ENCODE data around the gene SLC35D2. TPM values are rescaled to one million over a fixed set of nuclear protein-coding genes. Genes with fewer than 3 reads are reported as not detected.

The SLC35D2 gene
- polyA plus RNA-seq, 1 donor from 2014 or later: 0.07 TPM

- H3K27ac ChIP-seq (ENCODE audit: low read length): no peak overlapping the region
- no peaks in the 10 kb centered on the region for H3F3A ChIP-seq (ENCODE audit: insufficient read depth, low read length, poor library complexity, severe bottlenecking)
- H3K79me2 ChIP-seq (replicated peaks; ENCODE audit: insufficient read depth, low read length): no peaks in the 10 kb centered on the region
- no peaks in the 10 kb centered on the region for H4K20me1 ChIP-seq (ENCODE audit: insufficient read depth)
- no peaks in the 10 kb centered on the region for H3K9me3 ChIP-seq (ENCODE audit: low read length)
- H3K9me2 ChIP-seq (ENCODE audit: insufficient read depth, low read length): no peaks in the 10 kb centered on the region
- no peaks in the 10 kb centered on the region for H3K27me3 ChIP-seq (ENCODE audit: insufficient read depth, low read depth, low read length)
- H3K4me2 ChIP-seq (ENCODE audit: low read length): no peak overlapping the region
- H2AFZ ChIP-seq (ENCODE audit: low read depth, low read length): no peak overlapping the region
- H3K9ac ChIP-seq (ENCODE audit: low read length): no peak overlapping the region
- H3K36me3 ChIP-seq (ENCODE audit: insufficient read depth, low read length): no peaks in the 10 kb centered on the region
- no peak for TF ChIP-seq EZH2 (IDR thresholded peaks at IDR 0.05; ENCODE audit: borderline replicate concordance, insufficient read depth, low read length, poor library complexity, severe bottlenecking)
- TF ChIP-seq TAF1 (IDR thresholded peaks at IDR 0.05; ENCODE audit: low read depth): no peak
- TF ChIP-seq MXI1 (conservative IDR thresholded peaks at IDR 0.05; ENCODE audit: poor library complexity, severe bottlenecking): no peak
- no peak for TF ChIP-seq POLR2AphosphoS5 (IDR thresholded peaks at IDR 0.05)
- TF ChIP-seq, protein P1, sequence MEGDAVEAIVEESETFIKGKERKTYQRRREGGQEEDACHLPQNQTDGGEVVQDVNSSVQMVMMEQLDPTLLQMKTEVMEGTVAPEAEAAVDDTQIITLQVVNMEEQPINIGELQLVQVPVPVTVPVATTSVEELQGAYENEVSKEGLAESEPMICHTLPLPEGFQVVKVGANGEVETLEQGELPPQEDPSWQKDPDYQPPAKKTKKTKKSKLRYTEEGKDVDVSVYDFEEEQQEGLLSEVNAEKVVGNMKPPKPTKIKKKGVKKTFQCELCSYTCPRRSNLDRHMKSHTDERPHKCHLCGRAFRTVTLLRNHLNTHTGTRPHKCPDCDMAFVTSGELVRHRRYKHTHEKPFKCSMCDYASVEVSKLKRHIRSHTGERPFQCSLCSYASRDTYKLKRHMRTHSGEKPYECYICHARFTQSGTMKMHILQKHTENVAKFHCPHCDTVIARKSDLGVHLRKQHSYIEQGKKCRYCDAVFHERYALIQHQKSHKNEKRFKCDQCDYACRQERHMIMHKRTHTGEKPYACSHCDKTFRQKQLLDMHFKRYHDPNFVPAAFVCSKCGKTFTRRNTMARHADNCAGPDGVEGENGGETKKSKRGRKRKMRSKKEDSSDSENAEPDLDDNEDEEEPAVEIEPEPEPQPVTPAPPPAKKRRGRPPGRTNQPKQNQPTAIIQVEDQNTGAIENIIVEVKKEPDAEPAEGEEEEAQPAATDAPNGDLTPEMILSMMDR (IDR thresholded peaks at IDR 0.05; ENCODE audit: poor library complexity, severe bottlenecking): no peak
- TF ChIP-seq SMC3 (conservative IDR thresholded peaks at IDR 0.05; ENCODE audit: poor library complexity): no peak
- no peak for TF ChIP-seq REST (IDR thresholded peaks at IDR 0.05; ENCODE audit: borderline replicate concordance)
- TF ChIP-seq RAD21 (conservative IDR thresholded peaks at IDR 0.05): no peak
- TF ChIP-seq EP300 (conservative IDR thresholded peaks at IDR 0.05; ENCODE audit: poor library complexity, severe bottlenecking): no peak
- no peak overlapping the region for H3K4me3 ChIP-seq (ENCODE audit: low read length)
Measured at GRCh38 chr9:96305171-96305570, 78.3 kb downstream of the SLC35D2 start.

- Histone ChIP-seq H3K27ac (ENCODE audit: low read length) (no peak overlapping the region), H3K36me3 (ENCODE audit: insufficient read depth, low read length) (no peaks in the 10 kb centered on the region), H3K4me2 (ENCODE audit: low read length) (no peak overlapping the region), H4K20me1 (ENCODE audit: insufficient read depth) (no peaks in the 10 kb centered on the region), H3K4me3 (ENCODE audit: low read length) (no peak overlapping the region), H3F3A (ENCODE audit: insufficient read depth, low read length, poor library complexity, severe bottlenecking) (no peaks in the 10 kb centered on the region), H3K9ac (ENCODE audit: low read length) (no peak overlapping the region), H3K9me2 (ENCODE audit: insufficient read depth, low read length) (no peaks in the 10 kb centered on the region), H3K27me3 (ENCODE audit: insufficient read depth, low read depth, low read length) (no peaks in the 10 kb centered on the region), H2AFZ (ENCODE audit: low read depth, low read length) (no peak overlapping the region), H3K9me3 (ENCODE audit: low read length) (no peaks in the 10 kb centered on the region), H3K79me2 (replicated peaks; ENCODE audit: insufficient read depth, low read length) (no peaks in the 10 kb centered on the region)
- TF ChIP-seq MXI1 (conservative IDR thresholded peaks at IDR 0.05; ENCODE audit: poor library complexity, severe bottlenecking) (no peak), EP300 (conservative IDR thresholded peaks at IDR 0.05; ENCODE audit: poor library complexity, severe bottlenecking) (no peak), TAF1 (IDR thresholded peaks at IDR 0.05; ENCODE audit: low read depth) (no peak), RAD21 (conservative IDR thresholded peaks at IDR 0.05) (no peak), EZH2 (IDR thresholded peaks at IDR 0.05; ENCODE audit: borderline replicate concordance, insufficient read depth, low read length, poor library complexity, severe bottlenecking) (no peak), POLR2AphosphoS5 (IDR thresholded peaks at IDR 0.05) (no peak), SMC3 (conservative IDR thresholded peaks at IDR 0.05; ENCODE audit: poor library complexity) (no peak), REST (IDR thresholded peaks at IDR 0.05; ENCODE audit: borderline replicate concordance) (no peak)
- TF ChIP-seq, protein P1 (IDR thresholded peaks at IDR 0.05; ENCODE audit: poor library complexity, severe bottlenecking): no peak
Measured at GRCh38 chr9:96304230-96304629, 79.3 kb downstream of the SLC35D2 start.
